ENCODE data around the gene OR5B3.

GRCh38 chr11:58358969-58359368 lies 47.7 kb downstream of the OR5B3 start, which contains the start of gene OR5B17:
- no peak for TF ChIP-seq CTCF (IDR thresholded peaks at IDR 0.05)
- no peak for TF ChIP-seq POLR2AphosphoS5 (IDR thresholded peaks at IDR 0.05)
- no peak for TF ChIP-seq POLR2A (IDR thresholded peaks at IDR 0.05)

Measured in upper lobe of left lung (tissue), 4 donors.